Measurements from ENCODE around the gene KRT86. TPM values are rescaled to one million over a fixed set of nuclear protein-coding genes. Genes with fewer than 3 reads are reported as not detected.

The KRT86 gene
- total RNA-seq, 1 donor from 2014 or later: 2.2 TPM

DNA sequence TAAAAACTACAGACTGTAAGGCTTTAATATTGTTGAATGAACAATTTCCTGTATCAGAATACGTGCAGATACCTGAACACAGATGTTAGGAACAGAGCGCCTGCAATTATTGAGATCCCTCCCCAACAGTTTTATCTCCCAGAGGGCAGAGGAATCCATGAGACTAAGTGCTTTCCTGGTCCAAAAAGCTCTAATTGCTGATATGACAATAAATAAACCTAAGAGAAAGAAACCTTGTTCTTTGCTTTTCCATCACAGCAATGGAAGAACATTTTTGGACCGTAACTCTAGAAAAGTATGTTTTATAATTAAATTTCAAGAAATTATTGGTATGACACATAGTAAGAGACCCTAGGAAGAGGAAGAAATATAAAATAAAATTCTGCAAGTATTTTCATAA, 59.7 kb downstream of the KRT86 start:
- no peak for DNase-seq (ENCODE audit: low read depth)
- H3K4me3 ChIP-seq (ENCODE audit: low read depth, low read length): no peak overlapping the region
- no peak for TF ChIP-seq CTCF (conservative IDR thresholded peaks at IDR 0.05; ENCODE audit: low read depth, low read length)

DNA sequence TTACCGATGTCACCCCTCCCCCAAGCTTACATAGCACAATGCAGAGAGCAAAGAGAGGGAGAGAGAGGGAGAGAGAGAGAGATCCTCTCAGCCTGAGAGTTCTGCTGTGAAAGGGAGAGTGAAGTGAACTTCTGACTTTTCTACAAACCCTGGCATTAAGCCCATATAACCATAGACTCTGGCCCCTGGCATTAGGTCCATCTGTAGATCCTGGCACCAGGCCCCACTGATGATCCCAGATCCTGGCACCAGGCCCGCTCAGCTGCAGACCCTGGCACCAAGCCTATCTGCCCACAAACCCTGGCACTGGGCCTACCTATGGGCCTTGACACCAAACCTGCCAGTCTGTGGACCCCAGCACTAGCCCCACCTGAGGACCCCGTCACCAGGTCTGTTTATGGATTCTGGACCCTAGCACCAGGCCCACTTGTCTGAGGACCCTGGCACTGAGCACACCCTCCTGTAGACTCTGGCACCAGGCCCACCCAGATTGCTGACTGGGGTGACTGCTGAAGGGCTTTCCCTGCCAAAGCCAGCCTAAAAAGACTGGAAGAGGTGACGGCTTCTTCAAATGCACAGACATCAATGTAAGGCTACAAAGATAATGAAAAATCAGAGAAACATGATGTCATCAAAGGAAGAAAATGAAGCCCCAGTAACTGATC, 61.3 kb downstream of the KRT86 start:
- no peak for TF ChIP-seq CTCF (conservative IDR thresholded peaks at IDR 0.05; ENCODE audit: low read depth, low read length)
- DNase-seq (ENCODE audit: low read depth): no peak
- no peak overlapping the region for H3K4me3 ChIP-seq (ENCODE audit: low read depth, low read length)

DNA sequence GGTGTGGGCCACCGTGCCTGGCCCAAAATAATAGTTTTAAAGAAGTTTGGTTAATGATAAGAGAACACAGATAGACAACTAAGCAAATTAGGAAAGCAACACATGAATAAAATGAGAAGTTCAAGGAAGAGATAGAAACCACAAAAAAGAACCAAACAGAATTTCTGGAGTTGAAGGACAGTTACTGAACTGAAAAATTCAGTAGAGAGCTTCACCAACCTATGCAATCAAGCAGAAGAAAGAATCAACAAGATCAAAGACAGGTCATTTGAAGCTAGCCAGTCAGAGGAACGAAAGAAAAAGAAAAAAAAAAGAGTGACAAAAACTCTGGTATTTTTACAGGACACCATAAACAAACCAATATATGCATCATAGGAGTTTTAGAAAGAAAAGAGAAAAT, 62.2 kb downstream of the KRT86 start:
- DNase-seq (ENCODE audit: low read depth): no peak
- no peak overlapping the region for H3K4me3 ChIP-seq (ENCODE audit: low read depth, low read length)
- no peak for TF ChIP-seq CTCF (conservative IDR thresholded peaks at IDR 0.05; ENCODE audit: low read depth, low read length)

DNA sequence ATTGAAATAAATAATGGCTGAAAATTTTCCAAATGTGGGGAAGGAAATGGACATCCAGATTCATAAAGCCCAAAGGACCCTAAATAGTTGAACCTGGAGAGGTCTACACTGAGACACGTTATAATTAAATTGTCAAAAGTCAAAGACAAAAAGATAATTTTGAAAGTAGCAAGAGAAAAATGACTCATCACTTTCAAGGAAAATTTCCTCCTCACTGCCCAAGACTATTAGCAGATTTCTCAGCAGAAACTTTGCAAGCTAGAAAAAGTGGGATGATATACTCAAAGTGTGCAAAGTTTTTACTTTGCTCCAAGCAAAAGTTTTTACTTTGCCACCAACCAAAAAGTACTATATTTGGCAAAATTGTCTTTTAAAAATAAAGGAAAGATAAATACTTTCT, 62.6 kb downstream of the KRT86 start:
- DNase-seq (ENCODE audit: low read depth): no peak
- no peak overlapping the region for H3K4me3 ChIP-seq (ENCODE audit: low read depth, low read length)
- no peak for TF ChIP-seq CTCF (conservative IDR thresholded peaks at IDR 0.05; ENCODE audit: low read depth, low read length)

GRCh38 chr12:52338241-52338960, 64.0 kb downstream of the KRT86 start:
- no peak for TF ChIP-seq CTCF (conservative IDR thresholded peaks at IDR 0.05; ENCODE audit: low read depth, low read length)
- no peak for DNase-seq (ENCODE audit: low read depth)

DNA sequence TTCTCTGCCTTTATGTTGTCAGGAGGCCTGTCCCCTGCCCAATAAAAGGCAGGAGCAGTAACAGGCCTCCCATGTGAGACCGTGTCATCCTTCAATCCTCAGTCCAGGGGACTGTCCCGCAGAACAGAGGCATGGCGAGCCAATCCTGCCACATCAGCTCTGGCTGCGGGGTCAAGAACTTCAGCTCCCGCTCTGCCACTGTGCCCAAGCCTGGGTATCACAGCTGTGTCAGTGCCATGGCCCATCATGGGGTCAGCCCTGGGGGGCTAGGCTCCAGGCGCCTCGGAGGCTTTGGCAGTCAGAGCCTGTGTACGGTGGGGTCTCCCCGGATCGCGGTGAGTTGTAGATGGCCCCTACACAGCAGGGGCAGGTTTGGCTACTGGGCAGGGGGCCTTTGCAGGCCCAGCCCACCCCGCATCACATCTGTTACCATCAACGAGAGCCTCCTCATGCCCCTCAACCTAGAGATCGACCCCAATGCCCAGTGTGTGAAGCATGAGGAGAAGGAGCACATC, 66.7 kb downstream of the KRT86 start:
- TF ChIP-seq CTCF (conservative IDR thresholded peaks at IDR 0.05; ENCODE audit: low read depth, low read length): no peak
- no peak overlapping the region for H3K4me3 ChIP-seq (ENCODE audit: low read depth, low read length)
- no peak for DNase-seq (ENCODE audit: low read depth)

More at GRCh38 chr12:52338241-52338960, 64.0 kb downstream of the KRT86 start:
- H3K4me3 ChIP-seq (ENCODE audit: low read depth, low read length): no peak overlapping the region
